ENCODE data around the gene LTBP1. TPM values are rescaled to one million over a fixed set of nuclear protein-coding genes. Genes with fewer than 3 reads are reported as not detected.
A peak's percentile ranks its signal among the peaks of the same experiment; 100 is the strongest.
"Not testable (repeated sequence)": the region's sequence is repeated elsewhere in the genome, so short reads cannot be mapped to it uniquely, and the experiment has no call there.

The LTBP1 gene
- total RNA-seq, 1 donor from 2014 or later, result 205 TPM

DNA sequence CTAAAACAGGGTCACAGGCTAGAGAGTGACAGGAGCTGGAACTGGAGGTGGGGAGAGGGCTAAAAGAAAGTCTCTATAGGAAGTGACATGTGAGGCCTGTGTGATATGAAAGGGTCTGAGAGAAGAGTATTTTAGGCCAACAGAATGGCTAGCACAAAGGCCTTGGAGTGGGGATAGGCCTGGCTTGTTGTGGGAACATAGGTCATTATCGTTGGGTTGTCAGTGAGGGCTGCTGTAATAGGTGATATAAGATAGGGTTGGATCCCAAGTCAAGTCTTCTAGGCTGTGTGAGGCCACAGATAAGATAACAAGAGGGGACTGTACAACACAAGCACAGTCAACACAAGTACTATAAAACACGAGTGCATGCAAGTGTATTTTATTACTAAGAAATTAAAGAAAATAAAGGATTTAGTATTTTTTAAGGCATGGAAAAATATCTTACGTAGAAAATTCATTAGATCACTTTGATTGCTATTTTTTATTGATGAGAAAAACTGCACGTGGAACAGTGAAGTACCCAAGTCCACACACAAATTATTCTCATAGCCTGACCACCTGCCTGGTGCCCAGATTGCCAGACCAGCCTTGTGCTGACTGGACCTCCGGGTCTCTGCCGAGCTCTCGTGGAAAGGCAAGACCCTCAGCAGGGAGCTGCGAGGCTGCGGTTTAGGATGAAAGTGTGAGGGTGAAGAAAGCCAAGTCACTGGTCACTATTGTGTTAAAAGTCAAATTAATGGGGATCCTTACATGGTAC is 14.1 kb downstream of the LTBP1 start:
- DNase-seq (ENCODE audit: low spot score), result no peak

DNA sequence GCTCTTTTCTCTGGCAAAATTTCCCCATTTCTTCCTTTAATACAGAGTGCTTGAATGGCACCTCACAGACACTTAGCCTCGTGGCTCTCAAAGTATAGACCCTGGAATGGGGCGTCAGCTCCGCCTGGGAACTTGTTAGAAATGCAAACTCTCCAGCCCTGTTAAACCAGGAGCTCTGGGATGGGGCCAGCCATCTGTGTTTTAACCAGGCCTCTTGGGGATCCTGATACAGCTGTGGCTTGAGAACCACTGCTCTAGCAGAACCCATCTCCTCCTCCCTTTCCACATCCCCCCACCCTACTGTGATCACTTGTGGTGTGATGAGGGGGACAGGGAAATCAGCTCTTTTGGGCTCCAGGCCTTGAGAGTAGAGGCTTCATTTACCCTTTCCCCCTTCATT is 15.9 kb downstream of the LTBP1 start:
- DNase-seq (ENCODE audit: low spot score), result no peak

DNA sequence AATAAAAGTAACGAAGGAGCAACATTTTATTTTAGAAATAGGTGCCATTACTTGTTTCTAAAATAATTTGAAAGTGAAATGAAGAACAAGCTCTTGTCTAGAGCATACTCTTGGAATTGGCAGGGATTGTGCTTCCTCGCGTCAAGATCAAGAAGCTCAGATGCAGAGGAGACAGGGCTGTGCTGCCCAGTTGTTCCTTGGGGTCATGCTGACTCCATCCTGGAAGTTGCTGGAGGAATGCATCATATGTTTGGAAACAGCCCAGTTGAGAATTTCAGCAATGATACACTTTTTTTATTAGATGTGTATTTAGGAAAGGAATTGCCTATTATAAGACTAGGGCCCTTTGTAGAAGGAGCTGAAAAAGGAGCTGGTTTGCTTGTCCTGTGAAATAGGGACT is 17.2 kb downstream of the LTBP1 start:
- DNase-seq (ENCODE audit: low spot score), result no peak

DNA sequence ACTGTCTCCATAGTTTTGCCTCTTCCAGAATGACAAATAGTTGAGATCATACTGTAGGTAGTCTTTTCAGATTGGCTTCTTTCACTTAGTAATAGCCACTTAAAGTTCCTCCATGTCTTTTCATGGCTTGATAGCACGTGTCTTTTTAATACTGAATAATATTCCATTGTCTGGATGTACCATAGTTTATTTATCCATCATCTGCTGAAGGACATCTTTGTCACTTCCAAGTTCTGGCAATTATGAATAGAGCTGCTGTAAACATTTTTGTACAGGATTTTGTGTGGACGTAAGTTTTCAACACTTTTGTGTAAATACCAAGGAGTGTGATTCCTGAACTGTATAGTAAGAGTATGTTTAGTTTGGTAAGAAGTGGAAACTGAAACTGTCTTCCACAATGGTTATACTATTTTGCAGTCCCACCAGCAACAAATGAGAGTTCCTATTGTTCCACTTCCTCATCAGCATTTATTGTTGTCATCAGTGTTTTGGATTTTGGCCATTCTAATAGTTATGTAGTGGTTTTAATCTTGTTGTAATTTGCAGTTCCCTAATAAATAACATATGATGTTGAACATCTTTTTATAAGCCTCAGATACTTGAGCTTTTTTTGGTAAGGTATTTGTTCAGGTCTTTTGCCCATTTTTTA is 18.9 kb downstream of the LTBP1 start:
- DNase-seq (ENCODE audit: low spot score), result no peak

DNA sequence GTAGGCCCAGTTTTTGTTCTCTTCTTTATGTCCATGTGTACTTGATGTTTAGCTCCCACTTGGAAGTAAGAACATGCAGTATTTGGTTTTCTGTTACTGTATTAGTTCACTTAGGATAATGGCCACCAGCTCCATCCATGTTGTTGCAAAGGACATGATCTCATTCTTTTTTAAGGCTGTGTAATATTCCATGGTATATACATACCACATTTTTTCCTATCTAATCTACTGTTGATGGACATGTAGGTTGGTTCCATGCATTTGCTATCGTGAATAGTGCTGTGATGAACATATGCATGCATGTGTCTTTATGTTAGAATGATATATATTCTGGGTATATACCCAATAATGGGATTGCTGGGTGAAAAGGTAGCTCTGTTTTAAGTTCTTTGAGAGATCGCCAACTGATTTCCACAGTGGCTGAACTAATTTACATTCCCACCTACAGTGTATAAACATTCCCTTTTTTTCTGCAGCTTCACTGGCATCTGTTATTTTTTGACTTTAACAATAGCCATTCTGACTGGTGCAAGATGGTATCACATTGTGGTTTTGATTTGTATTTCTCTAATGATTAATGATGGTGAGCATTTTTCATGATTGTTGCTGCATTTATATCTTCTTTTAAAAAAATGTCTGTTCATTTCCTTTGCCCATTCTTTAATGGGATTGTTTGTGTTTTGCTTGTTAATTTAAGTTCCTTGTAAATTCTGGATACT is 22.9 kb downstream of the LTBP1 start:
- DNase-seq (ENCODE audit: low spot score), result no peak

DNA sequence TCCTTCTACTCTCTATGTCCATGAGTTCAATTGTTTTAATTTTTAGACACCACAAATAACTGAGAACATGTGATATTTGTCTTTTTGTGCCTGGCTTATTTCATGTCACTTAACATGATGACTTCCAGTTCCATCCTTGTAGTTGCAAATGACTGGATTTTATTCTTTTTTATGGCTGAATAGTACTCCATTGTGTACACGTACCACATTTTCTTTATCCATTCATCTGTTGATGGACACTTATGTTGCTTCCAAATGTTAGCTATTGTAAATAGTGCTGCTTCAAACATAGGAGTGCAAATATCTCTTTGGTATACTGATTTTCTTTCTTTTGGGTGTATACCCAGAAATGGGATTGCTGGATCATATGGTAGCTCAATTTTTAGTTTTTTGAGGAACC is 27.0 kb downstream of the LTBP1 start:
- DNase-seq (ENCODE audit: low spot score), result not testable (repeated sequence)

DNA sequence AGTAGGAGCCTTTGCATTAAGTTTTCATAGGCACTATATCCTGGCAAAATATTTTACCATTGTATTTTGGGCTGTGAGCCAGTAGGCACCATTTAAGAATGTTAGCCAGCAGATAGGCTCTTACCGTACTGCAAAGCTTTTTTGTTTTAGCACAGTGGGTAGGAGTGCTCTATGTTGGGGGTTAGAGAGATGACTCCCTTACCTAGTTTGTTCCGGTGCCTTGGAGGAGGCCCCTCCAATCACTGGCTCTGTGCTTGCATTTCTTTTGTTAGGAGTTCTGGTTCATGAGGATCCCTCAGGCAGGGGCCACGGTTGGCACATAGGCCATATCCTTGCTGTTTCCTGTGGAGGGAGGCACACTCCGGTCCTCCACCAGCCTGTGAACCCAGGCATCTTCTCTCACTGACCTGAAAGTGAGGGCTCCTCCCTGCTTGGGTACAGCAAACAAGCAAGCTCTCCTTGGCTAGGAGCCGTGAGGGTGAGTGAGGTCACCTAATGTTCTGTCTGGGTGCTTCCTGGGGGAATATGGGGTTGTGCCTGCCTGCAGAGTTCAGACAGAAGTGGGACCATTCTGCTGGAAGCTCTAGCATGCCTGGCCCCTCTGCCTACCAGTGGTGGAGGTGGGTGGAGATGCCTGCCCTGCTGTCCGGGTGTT is 29.8 kb downstream of the LTBP1 start:
- peak; percentile 23 for DNase-seq (ENCODE audit: low spot score)

DNA sequence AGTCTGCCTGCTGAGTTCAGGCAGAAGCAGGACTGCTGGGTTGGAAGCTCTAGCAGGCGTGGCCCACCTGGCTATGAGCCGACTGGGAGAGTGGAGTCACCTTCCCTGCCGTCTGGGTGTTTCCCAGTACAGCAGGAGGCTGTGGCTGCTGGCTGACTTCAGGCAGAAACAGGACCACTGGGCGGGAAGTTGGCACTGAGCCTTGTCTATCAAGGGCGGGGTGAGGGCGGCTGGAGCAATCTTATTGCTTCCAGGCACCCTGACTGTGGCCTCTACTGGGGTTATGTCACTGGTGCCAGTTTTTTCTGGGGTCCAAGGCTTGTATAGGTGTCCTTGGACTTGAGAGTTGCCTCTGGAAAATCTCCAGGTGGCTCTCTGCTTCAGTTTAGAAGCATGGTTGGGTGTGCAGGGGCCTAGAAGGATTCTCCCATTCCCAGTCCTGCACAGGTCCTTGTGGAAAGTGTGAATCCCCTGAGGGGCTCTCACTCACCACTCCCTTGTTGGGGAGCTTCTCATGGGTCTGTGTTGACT is 30.5 kb downstream of the LTBP1 start:
- peak; percentile 87 for DNase-seq (ENCODE audit: low spot score)

DNA sequence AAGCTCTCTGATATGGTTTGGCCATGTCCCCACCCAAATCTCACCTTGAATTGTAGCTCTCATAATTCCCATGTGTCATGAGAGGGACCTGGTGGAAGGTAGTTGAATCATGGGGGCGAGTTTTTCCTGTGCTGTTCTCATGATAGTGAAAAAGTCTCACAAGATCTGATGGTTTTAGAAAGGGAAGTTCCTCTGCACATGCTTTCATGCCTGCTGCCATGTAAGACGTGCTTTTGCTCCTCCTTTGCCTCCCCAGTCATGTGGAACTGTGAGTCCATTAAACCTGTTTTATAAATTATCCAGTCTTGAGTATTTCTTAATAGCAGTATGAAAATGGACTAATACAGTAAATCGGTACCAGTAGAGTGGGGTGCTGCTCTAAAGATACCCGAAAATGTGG is 34.9 kb downstream of the LTBP1 start:
- DNase-seq (ENCODE audit: low spot score), result no peak

DNA sequence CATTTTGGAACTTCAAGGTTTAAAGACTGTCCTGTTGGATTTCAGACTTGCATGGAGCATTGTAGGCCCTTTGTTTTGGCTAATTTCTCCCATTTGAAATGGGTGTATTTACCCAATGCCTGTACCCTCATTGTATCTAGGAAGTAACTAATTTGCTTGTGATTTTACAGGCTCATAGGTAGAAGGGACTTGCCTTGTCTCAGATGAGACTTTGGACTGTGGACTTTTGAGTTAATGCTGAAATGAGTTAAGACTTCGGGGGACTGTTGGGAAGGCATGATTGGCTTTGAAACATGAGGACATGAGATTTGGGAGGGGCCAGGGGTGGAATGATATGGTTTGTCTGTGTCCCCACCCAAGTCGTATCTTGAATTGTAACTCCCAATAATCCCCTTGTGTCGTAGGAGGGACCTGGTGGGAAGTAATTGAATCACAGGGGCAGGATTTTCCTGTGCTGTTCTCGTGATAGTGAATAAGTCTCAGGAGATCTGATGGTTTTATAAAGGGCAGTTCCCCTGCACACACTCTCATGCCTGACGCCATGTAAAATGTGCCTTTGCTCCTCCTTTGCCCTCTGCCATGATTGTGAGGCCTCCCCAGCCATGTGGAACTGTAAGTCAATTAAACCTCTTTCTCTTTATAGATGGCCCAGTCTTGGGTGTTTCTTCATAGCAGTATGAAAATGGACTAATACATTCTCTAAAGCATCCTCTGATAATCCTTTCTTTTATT is 36.6 kb downstream of the LTBP1 start:
- not testable (repeated sequence) for DNase-seq (ENCODE audit: low spot score)

DNA sequence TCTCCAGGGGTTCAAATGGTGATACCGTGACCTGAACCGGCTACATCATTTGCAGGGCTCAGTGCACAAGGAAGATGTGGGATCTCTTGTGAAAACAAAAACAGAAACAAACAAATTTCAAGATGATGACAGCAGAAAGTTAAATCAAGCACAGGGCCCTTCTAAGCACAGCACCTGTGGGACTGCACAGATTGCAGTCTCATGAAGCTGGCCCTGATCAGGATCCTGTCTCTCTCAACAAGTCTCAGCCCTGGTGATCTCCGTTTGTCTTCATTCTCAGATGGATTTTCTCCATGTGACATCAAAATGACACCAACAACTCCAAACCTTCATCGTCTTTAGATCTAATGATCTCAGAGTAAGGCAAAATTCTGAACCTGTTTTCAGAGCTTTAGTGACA is 39.7 kb downstream of the LTBP1 start:
- no peak for DNase-seq (ENCODE audit: low spot score)

DNA sequence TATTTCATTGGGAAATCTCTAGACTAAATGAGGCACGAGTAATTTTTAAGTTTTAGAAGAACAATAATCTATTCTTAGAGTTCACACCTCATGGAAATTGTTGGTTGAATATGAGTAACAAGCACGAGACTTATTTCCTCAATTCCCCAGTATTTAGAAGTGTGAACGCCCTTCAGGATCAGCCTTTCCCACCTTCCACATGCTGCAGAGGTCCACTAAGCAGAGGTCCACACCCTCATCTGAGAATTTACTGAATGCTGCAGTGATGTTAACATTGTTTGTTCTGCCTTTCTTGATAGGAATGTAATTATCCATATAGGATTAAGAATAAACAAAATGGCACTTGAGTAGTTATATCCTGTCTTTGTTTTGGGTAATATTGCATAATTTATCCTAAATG is 41.8 kb downstream of the LTBP1 start:
- DNase-seq (ENCODE audit: low spot score), result no peak

DNA sequence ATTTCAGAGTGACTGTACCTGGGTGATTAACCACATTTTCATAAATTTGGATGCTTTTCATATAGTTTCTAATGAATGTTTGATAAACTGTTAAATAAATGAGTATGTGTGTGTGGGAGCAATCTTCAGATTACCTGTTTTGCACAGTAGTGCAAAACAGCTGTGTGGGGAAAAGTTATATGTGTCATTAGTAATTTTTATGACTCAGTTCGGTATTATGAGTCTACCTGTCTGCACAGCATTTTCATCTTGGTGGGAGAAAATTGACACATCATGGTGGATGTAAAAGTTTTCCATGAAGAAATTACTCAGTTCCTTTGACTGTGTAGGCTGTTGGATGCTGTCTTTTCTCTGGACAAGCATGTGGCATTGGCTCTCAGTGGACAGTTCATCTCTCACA is 43.8 kb downstream of the LTBP1 start:
- DNase-seq (ENCODE audit: low spot score), result no peak

DNA sequence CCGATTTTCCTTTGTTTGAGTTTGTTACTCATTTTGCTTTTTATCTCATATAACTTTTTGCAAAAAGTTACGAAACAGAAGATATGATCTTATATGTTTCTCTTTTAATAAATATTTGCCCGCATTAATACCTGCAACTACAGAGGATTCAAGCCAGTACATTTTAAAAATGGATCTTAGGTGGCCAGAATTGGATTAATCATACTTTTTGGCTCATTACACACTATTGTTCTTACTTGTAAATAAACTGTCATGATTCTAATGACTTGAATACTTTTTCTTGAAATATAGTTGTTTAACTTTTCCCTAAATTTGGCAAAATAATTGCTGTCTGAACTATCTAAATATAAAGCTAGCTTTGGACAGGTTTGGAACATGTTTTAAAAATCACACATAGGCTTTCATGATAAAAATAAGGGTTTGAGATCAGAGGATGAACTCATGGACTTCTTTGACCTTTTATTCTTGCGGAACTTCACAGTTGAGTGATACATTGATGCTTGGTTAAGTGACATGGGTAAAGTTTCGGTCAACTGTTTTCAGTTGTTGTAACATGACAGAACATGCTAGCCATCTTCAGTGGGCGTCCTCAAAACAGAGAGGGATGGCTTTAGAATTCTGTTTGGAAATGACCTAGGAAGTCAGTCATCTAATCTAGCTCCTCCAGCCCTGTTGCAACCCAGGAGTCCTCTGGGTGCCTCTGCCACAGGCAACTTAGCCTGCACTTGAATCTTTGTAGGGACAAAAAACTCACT is 44.5 kb downstream of the LTBP1 start:
- DNase-seq (ENCODE audit: low spot score), result no peak

DNA sequence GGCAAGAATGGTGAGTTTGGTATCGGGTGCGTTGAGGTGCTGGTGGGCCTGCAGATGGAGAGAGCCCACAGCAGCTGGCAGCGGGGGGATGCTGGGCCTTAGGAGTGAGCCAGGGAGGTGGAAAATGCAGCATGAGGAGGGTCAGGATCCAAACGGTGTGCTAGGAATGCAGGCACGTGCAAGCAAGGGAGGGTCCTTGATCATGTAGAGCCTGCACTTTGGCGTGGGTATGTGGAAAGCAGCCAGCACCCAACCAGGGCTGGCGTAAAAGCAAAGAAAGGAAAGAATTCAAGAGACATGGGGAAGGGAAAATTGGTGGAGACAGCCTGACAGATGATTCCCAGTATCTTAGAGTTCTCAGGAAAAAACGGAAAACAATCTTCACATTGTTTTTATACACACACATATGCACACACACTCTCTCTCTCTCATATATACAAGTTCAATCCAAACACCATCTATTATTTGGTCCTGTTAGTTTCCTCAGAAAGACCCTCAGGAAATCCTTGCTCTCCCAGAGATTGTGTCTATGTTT is 46.3 kb downstream of the LTBP1 start:
- no peak for DNase-seq (ENCODE audit: low spot score)

DNA sequence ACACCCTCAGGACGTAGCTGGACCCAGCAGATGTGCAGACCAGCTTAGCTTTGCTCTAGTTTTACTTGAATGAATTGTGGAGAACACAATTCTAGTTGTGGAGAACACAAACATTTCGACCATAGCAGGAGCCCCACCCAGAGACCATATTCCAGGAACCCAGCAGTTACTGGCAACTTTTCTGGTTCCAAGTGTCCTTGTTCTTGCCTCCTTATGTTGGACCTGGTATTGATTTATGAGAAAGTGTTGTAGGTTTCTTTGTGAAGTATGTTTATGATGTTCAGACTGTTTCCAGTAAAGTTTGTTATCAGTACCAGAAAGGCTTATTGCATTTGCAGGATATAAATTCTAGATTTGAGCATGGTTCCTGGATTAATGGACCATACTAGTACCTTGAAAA is 51.0 kb downstream of the LTBP1 start:
- no peak for DNase-seq (ENCODE audit: low spot score)

DNA sequence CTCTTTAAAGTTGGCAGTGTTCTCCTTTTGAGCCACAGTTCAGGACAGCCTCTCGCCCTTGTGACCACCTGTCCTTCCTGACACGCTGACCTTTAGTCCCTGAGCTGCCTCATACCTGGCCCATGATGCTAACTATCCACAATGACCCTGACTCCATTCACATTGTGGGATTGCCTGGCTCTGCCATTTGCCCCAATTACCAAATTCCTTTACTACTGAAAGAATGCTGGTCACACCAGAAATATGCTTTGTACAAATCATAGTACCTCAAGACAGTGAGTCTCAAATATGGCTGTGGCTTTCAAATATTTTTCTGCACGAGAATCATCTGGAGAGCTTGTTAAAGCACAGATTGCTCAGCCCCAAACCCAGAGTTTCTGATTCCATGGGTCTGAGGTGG is 54.2 kb downstream of the LTBP1 start:
- DNase-seq (ENCODE audit: low spot score), result no peak

DNA sequence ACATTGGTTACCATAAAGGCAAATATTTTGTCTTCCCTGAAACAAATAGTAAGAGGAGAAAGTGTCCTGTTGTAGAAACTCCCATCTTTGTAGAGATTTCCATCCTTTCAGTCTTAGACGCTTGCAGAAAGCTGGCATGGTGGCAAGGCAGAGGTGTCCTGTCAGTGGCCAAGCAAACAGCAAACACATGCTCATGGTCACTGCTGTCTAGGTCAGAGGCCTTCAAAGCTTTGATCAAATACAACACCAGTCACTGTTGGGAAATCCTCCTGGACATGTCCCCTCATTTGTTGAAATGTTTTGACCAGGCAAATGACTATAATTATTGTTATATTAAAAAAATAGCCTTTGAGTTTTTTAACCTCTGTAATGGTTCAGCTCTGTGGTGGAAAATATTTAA is 55.1 kb downstream of the LTBP1 start:
- DNase-seq (ENCODE audit: low spot score), result no peak

DNA sequence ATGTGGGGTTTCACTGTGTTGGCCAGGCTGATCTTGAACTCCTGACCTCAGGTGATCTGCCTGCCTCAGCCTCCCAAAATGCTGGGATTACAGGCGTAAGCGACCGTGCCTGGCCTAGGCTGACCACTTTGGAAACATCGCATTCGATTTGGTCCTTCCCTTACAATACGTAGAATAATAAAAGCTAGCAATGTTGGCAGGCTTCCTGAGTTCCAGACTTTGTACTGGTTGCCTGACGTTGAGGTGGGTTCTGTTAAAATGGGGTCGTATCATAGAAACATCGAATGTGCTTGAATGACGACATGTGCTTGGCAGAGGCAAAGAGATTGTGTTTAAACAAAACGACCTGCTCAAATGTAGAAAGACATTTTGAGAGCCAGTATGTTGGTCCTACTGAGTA is 56.1 kb downstream of the LTBP1 start:
- DNase-seq (ENCODE audit: low spot score), result no peak

DNA sequence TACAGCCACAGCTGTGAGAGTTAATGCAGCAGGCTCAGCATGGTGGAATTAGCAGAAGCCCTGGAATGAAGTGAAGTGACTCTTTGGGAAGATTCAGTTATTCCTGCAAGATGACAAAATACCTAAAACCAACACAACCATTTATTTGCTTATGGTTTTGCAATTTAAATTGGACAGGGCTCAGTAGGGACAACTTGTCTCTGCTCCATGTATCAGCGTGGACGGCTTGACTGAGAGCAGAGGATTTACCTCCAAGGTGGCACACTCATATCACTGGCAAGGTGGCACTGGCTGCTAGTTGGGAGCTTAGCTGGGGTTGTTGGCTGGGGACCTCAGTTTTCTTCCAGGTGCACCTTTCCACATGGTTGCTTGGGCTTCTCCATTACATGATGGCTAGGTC is 58.3 kb downstream of the LTBP1 start:
- DNase-seq (ENCODE audit: low spot score), result no peak

DNA sequence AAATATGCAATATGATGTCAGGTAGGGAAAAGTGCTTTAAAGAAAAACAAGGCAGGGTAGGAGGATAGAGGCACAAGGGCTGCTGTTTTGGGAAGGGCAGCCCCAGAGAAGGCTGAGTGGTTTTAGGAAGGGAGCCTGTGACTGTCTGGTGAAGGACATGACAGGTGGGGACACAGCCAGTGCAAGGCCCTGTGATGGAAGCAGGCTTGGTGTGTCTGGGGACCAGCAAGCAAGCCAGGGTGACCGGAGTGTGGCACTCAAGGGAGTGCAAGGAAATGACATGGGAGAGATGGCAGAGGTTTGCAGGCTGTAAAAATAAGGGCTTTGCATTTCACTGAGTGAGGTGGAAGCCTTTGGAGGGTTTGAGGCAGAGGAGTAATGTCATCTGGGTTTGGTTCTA is 62.0 kb downstream of the LTBP1 start:
- DNase-seq (ENCODE audit: low spot score), result no peak
